Stimulated activated CD4-positive, alpha-beta T cell treated with anti-CD3 and anti-CD28 coated beads, TNF-alpha, amount 100 ng/mL, for 4 hours (primary cell): Measurements from ENCODE around the gene CDC37.

Experiments used
- DNase-seq, 3 experiments: peaks; one replicate each; pipeline ENCODE4 v3.0.0-alpha.2; 2020; ENCODE audit warnings: low read depth in 3 of 3

The CDC37 gene

GRCh38 chr19:10353793-10354391, 49.5 kb downstream of the CDC37 start:
- peak in 1 of 3 experiments; percentile 17 for DNase-seq

GRCh38 chr19:10352764-10353671, 50.3 kb downstream of the CDC37 start:
- no peak for DNase-seq

GRCh38 chr19:10346509-10346908, 56.8 kb downstream of the CDC37 start:
- no peak for DNase-seq

- DNase-seq: no peak
These were observed 58.6 kb downstream of the CDC37 start for GRCh38 chr19:10344780-10345179.

- no peak for DNase-seq
These were observed 59.8 kb downstream of the CDC37 start for GRCh38 chr19:10343495-10343894.
